Activated naive CD4-positive, alpha-beta T cell (primary cell): ENCODE data around the gene AIRE.
"Not testable (repeated sequence)": the region's sequence is repeated elsewhere in the genome, so short reads cannot be mapped to it uniquely, and the experiment has no call there.

Source experiments
- DNase-seq, 4 experiments: peaks; one replicate each; lab custom pipeline; 2025; lab: John Stamatoyannopoulos, UW

Gene AIRE

GRCh38 chr21:44285138-44285992 lies at the start of gene AIRE:
Gene AIRE (plus strand): TSS chr21:44285876. CDS start chr21:44286007, 131 bp downstream.
- no peak for DNase-seq

DNA sequence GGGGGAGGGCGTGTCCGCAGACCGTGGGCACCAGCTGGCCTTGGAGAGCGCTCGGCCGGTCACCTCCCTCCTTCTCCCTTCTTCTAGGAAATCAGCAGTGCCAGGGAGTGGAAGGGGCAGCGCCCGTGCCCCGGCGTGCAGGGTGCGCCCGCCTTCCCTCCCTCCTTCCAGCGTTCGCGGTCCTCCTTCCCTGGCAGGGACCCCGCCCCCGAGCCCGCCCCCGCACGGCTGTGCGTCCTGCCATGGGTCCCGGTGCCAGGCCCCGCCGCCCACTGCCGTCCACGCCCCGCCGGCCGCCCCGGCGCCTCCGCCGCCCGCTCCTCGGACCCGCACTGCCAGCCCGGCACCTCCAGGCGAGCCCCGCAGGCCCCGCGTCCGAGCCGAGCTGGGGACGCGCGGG lies 45.3 kb upstream of the AIRE start:
- DNase-seq, result not testable (repeated sequence)

GRCh38 chr21:44240842-44241241 lies 44.8 kb upstream of the AIRE start, which contains the start of gene ICOSLG:
Gene ICOSLG (minus strand): TSS chr21:44240943. CDS start chr21:44240817, 126 bp downstream.
- not testable (repeated sequence) for DNase-seq

DNA sequence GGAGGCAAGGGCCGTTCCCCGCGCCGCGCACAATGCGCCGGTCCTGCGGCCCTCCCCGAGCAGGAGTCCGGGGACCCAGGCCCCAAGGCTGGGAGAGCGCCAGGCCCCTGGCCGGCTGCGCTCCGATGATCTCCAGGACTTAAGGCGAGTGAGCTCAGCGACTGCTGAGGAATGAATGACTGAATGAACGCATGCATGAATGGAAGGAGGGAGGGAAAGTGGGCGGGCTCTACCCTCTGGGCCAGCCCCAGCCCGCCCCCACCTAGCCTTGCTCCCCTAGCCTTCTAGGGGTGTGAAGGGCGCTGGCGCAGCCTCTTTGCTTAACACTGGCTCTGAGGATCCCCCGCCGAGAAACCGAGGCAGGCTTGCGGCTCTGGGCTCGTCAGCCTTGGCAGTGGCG lies 44.4 kb upstream of the AIRE start:
- DNase-seq, result not testable (repeated sequence)

DNA sequence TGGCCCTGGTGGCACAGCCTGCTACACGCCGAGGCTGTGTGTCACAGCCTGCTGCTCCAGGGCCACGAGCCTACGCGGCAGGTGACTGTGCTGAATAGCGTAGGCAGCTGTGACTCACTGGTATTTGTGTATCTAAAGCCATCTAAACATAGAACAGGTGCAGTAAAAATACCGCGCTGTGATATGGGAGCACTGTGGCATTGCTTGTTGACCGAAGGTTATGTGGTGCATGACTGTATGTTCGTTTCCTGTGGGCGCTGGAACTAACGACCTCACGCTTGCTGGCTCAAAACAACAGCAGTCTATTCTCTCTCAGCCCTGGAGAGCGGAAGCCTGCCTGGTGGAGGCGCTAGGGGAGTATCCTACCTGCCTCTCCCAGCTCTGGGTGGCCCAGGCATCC lies 41.7 kb upstream of the AIRE start:
- DNase-seq, result not testable (repeated sequence)

- not testable (repeated sequence) for DNase-seq
Measured at GRCh38 chr21:44247904-44248303, 37.8 kb upstream of the AIRE start.

- DNase-seq, result not testable (repeated sequence)
Measured at GRCh38 chr21:44249204-44250037, 36.3 kb upstream of the AIRE start.

- DNase-seq, result no peak
Measured at GRCh38 chr21:44253832-44254710, 31.6 kb upstream of the AIRE start.

- DNase-seq, result no peak
Measured at GRCh38 chr21:44255511-44255981, 30.1 kb upstream of the AIRE start.

DNA sequence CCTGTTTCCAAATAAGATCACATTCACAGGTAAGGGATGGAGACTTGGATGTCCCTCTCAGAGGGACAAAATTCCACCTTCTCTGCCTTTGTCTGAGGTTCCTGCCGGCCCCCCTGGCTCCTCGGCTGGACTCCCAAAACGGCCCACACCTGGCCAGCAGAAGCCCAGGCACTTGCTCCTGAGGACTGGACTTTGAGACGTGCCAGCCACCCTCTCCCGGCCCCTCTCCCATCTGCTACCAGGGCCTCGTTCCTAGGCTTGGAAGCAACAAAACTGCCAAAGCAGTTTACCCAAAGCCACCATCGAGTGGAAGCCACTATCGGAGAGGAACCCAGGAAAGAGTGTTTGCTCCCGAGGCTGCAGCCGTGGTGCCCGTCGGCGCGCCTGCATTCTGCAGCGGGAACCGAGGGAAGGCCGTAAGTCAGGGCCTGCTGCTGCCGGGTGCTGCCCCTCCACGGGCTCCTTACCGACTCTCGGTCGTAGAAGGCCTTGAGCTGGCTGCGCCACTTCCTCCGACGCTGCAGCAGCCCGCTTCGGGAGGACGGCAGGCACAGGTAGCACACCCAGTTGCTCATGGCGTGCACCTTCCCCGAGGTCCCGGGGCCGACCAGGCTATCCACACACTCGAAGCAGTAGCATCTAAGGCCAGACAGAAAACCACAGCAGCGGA lies 27.5 kb upstream of the AIRE start:
- no peak for DNase-seq

- DNase-seq, result no peak
Measured at GRCh38 chr21:44259082-44259705, 26.5 kb upstream of the AIRE start.

- DNase-seq, result no peak
Measured at GRCh38 chr21:44260066-44260465, 25.6 kb upstream of the AIRE start.

DNA sequence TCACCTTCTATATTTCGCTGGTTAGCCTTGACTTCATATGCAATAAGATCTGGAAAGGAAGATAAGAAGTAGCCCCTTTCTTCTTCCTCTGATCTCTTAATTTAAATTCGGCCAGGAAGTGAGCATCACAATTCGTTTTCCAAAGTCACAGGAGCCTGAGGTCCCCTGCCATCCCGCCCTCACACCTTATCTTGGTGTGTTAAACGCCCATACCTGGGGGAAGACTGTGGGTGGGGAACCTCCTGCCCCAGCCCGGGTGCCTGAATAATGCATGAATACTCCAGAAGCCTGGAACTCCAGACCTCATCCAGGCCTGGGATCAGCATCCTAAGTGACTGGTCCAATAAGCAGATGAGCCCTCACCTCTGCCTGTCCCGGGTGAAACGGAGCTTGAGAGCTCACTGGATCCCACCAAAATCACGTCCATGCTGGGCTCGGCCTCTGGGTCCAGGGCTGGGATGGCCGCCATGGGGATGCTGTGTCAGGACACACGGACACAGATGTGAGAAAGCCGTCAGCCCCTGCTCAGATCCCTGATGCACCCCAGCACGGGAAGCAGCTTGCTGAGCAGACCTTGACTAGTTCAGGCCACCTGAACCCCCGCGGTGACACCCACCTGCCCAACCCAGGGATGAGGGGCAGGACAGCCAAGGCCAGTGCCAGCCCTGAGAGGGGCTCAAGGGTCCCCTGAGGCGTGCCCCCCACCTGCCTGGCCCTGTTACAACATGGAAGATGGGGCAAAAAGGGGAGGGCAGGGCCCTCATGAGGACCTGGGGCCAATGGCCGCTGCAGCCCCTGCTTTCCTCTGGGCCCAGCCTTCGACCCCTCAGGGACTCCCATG lies 24.7 kb upstream of the AIRE start:
- DNase-seq, result no peak

DNA sequence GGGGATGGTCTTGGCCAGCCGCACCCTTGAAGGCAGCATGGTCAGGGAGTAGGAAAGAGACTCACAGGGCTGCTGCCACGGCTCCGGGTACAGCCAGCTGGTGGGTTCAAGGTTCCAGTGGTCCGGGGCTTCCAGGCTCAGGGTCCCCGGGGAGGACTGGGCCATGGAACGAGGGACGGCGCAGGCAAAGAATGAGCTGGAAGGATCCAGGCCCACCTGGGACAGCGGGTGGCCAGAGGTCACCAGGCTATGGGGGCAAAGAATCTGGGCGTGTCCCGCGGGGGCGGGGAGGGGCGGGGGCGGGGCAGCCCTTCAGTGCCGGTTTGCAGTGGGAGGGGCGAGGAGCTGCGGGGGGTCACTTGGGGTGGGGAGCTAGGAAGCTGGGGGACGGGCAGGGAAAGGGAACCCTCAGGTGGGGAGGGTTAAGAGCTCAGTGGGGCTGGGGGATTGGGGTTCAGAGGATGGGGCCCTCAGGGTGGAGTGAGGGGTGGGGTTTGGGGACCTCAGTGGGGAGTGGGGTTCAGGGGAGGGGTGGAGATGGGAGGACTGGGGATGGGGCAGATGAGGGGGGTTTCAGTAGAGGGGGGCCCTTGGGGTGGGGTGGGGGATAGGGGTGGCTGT lies 23.9 kb upstream of the AIRE start, which contains the start of gene DNMT3L:
DNMT3L (minus strand) TSS at position 223 of the 621 bp plus-strand sequence. CDS start 638 bp downstream, outside the sequence.
- DNase-seq, result no peak

DNA sequence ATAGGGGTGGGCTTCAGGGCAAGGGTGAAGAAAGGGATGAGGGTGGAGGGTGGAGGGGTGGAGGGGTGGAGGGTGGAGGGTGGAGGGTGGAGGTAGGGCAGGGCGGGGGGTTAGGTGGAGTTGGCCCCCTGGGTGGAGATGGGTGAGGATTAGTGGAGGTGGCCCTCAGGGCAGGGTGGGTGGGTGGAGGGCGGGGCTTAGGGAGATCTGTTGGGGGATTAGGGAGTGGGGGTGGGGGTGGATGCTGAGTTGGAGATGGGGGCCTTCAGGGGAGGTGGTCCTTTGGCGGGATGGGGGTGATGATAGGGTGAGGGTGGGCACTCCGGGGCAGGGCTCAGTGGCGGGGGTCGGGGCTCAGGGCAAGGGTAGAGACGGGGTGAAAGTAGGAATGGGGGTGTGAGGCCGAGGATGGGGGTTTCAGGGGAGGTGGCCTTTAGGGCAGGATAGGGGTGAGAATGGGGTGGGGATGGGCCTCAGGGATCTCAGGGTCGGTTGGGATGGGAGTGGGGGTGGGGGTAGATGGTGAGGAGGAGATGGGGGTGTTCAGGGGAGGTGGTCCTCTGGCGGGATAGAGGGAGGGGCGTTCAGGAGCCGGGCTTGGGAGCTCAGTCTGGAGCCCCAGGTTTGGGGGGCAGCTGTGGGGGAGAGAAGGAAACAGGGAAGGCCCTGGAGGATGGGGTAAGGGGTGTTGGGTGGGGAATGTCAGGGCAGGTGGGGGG lies 23.2 kb upstream of the AIRE start:
- no peak for DNase-seq

DNA sequence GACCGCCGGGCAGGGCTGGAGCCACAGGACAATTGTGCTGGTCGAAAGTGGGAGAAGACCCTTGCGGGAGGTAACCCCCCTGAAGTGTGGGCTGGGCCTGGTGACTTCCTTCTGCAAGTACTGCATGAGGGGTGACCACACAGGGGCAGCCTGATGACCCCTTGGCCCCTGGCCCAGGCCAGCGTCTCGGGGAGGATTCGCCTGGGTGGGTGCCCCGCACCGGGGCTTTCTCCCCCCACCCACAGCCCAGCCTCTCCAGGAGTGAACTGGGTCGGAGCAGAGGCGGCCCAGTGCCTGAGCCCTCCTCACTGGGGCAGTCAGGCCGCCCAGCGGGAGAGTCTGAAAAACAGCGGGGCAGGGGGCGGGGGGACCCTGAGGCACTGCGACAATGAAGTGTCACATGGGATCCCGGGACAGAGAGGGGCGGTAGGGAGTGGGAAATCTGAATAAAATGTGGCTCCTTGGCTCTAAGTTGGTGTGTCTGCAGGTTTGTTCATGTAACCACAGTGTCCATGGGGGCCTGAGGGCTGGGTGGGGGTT lies 22.4 kb upstream of the AIRE start:
- DNase-seq, result no peak

GRCh38 chr21:44263768-44264167 lies 21.9 kb upstream of the AIRE start:
- no peak for DNase-seq

DNA sequence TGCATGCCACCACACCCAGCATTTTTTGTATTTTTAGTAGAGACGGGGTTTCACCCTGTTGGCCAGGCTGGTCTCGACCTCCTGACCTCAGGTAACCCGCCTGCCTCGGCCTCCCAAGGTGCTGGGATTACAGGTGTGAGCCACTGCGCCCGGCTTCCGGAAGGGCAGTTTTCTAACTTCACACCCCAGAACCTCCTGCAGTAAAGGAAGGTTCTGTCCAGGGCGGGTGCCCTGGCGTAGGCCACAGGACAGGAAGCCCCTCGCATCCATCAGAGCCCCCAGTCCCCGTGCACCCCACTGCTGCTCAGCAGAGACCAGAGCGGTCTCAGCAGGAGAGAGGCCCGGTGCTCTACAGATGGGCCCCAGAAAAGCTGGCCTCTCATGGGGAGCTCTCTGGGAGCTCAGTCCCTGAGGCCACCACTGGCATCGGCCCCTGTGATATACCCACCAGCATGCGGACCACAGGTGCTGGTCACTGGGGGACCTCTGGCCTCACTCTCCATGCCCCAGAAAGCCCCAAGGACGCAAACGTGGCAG lies 19.9 kb upstream of the AIRE start:
- DNase-seq, result no peak
